ENCODE results near the gene CNTLN.
A peak's percentile ranks its signal among the peaks of the same experiment; 100 is the strongest.

GRCh38 chr9:17171309-17172094 lies 36.7 kb downstream of the CNTLN start:
- TF ChIP-seq KMT2A (CRISPR knock-in tag; IDR thresholded peaks at IDR 0.05) = no peak
- no peak for TF ChIP-seq EZH2 (conservative IDR thresholded peaks at IDR 0.05; ENCODE audit: low read depth, low read length)
- TF ChIP-seq ZSCAN29 (CRISPR knock-in tag; conservative IDR thresholded peaks at IDR 0.05) = no peak
- no peak for TF ChIP-seq JUND (CRISPR knock-in tag; IDR thresholded peaks at IDR 0.05)
- no peak for TF ChIP-seq ZSCAN5A (CRISPR knock-in tag; IDR thresholded peaks at IDR 0.05; ENCODE audit: borderline replicate concordance)
- TF ChIP-seq ZBTB34 (CRISPR knock-in tag; IDR thresholded peaks at IDR 0.05) = no peak
- TF ChIP-seq CTCF (CRISPR knock-in tag; IDR thresholded peaks at IDR 0.05) = peak; percentile 36
